ENCODE measurements around the gene CTDSPL. TPM values are rescaled to one million over a fixed set of nuclear protein-coding genes. Genes with fewer than 3 reads are reported as not detected.

The CTDSPL gene
- total RNA-seq, 1 experiment from 2014 or later, result 81.9 TPM

GRCh38 chr3:37897763-37898162, 36.1 kb downstream of the CTDSPL start:
- H3K4me1 Mint-ChIP-seq (ENCODE audit: low read depth, unreplicated experiment), result peaks cover 37% of the 10 kb centered on the region
- no peak overlapping the region for H3K4me3 Mint-ChIP-seq (ENCODE audit: low read depth, unreplicated experiment)
- no peak for DNase-seq
- H3K27ac Mint-ChIP-seq (ENCODE audit: unreplicated experiment), result no peak overlapping the region
- no peaks in the 10 kb centered on the region for H3K9me3 Mint-ChIP-seq (ENCODE audit: low read depth, unreplicated experiment)
- CTCF ChIA-PET, result interaction anchor here (1.8 kb wide), 1 partner anchor 10 kb away, joined by 7 read pairs; no protein-coding TSS in a partner anchor
- no peak for TF ChIP-seq CTCF (IDR thresholded peaks at IDR 0.05; ENCODE audit: unreplicated experiment)
- intact Hi-C loops (cut with micrococcal nuclease; ENCODE audit: unreplicated experiment), result no loop called here
- no TSS peak for BruUV-seq (replicated peaks)
- no peaks in the 10 kb centered on the region for H3K27me3 Mint-ChIP-seq (ENCODE audit: unreplicated experiment)
- peaks cover under 1% of the 10 kb centered on the region for H3K36me3 Mint-ChIP-seq (ENCODE audit: insufficient read depth, unreplicated experiment)

GRCh38 chr3:37898424-37898823, 36.7 kb downstream of the CTDSPL start:
- BruUV-seq (replicated peaks), result no TSS peak
- no peak for DNase-seq
- intact Hi-C loops (cut with micrococcal nuclease; ENCODE audit: unreplicated experiment), result no loop called here
- no peaks in the 10 kb centered on the region for H3K27me3 Mint-ChIP-seq (ENCODE audit: unreplicated experiment)
- H3K4me3 Mint-ChIP-seq (ENCODE audit: low read depth, unreplicated experiment), result no peak overlapping the region
- peaks cover 36% of the 10 kb centered on the region for H3K4me1 Mint-ChIP-seq (ENCODE audit: low read depth, unreplicated experiment)
- CTCF ChIA-PET, result no interaction called here
- no peak for TF ChIP-seq CTCF (IDR thresholded peaks at IDR 0.05; ENCODE audit: unreplicated experiment)
- no peak overlapping the region for H3K27ac Mint-ChIP-seq (ENCODE audit: unreplicated experiment)
- H3K36me3 Mint-ChIP-seq (ENCODE audit: insufficient read depth, unreplicated experiment), result peaks cover 5% of the 10 kb centered on the region
- no peaks in the 10 kb centered on the region for H3K9me3 Mint-ChIP-seq (ENCODE audit: low read depth, unreplicated experiment)

- H3K36me3 Mint-ChIP-seq (ENCODE audit: insufficient read depth, unreplicated experiment), result peaks cover 5% of the 10 kb centered on the region
- no peak overlapping the region for H3K27ac Mint-ChIP-seq (ENCODE audit: unreplicated experiment)
- intact Hi-C loops (cut with micrococcal nuclease; ENCODE audit: unreplicated experiment), result no loop called here
- no peaks in the 10 kb centered on the region for H3K9me3 Mint-ChIP-seq (ENCODE audit: low read depth, unreplicated experiment)
- H3K27me3 Mint-ChIP-seq (ENCODE audit: unreplicated experiment), result no peaks in the 10 kb centered on the region
- no peak for TF ChIP-seq CTCF (IDR thresholded peaks at IDR 0.05; ENCODE audit: unreplicated experiment)
- peaks cover 35% of the 10 kb centered on the region for H3K4me1 Mint-ChIP-seq (ENCODE audit: low read depth, unreplicated experiment)
- H3K4me3 Mint-ChIP-seq (ENCODE audit: low read depth, unreplicated experiment), result no peak overlapping the region
- DNase-seq, result no peak
- no TSS peak for BruUV-seq (replicated peaks)
- CTCF ChIA-PET, result no interaction called here
Measured at GRCh38 chr3:37899101-37899707, 37.5 kb downstream of the CTDSPL start.

GRCh38 chr3:37899711-37900306, 38.1 kb downstream of the CTDSPL start:
- H3K4me3 Mint-ChIP-seq (ENCODE audit: low read depth, unreplicated experiment), result no peak overlapping the region
- DNase-seq, result no peak
- peaks cover 35% of the 10 kb centered on the region for H3K4me1 Mint-ChIP-seq (ENCODE audit: low read depth, unreplicated experiment)
- no peak for TF ChIP-seq CTCF (IDR thresholded peaks at IDR 0.05; ENCODE audit: unreplicated experiment)
- CTCF ChIA-PET, result no interaction called here
- H3K27ac Mint-ChIP-seq (ENCODE audit: unreplicated experiment), result no peak overlapping the region
- intact Hi-C loops (cut with micrococcal nuclease; ENCODE audit: unreplicated experiment), result no loop called here
- no TSS peak for BruUV-seq (replicated peaks)
- peaks cover 5% of the 10 kb centered on the region for H3K36me3 Mint-ChIP-seq (ENCODE audit: insufficient read depth, unreplicated experiment)
- no peaks in the 10 kb centered on the region for H3K9me3 Mint-ChIP-seq (ENCODE audit: low read depth, unreplicated experiment)
- H3K27me3 Mint-ChIP-seq (ENCODE audit: unreplicated experiment), result no peaks in the 10 kb centered on the region
